AG20443 (cell line): ENCODE measurements around the gene DPCD.

Source experiments
- DNase-seq: peaks from one replicate; pipeline ENCODE4 v3.0.0; 2012; ENCODE audit warnings: low spot score, mixed read lengths

DPCD gene

DNA sequence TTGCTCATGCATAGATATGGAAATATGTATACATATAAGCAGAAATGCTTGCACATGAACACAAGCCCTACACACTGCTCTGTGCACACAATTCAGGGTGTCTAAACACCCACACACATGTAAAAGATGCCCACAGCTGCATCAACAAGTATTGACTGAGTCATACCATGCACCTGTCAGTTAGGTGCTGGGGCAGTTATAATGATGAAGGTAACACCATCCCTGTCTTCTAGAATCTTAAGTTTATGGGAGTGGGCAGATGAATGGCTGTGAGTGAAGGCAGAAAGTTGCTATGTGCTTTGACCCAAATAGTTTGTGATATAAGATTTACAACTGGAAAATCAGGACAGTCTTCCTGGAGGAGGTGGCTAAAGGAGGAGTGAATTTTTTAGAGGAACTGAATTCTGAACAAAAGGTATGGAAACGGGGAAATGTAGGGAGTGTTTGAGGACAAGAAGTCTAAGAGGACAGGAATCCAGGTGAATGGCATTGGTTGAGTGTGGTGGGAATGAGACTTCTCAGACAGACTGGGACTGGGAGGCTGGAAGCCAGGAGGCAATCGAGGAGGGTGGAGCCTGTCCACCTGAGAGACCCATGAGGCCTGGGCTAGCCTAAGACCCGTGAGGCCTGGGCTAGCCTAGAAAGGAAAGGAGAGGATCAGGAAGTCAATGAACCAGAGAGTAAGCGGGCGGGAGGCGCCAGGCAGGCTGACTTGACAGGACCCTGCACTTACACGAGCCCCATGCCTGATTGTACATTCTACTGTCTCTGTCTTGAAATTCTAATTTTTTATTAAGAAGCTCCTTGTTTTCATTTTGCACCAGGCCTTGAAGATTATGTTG lies 20.7 kb upstream of the DPCD start:
- no peak for DNase-seq

- no peak for DNase-seq
These were observed 19.9 kb upstream of the DPCD start for GRCh38 chr10:101568054-101568745.

DNA sequence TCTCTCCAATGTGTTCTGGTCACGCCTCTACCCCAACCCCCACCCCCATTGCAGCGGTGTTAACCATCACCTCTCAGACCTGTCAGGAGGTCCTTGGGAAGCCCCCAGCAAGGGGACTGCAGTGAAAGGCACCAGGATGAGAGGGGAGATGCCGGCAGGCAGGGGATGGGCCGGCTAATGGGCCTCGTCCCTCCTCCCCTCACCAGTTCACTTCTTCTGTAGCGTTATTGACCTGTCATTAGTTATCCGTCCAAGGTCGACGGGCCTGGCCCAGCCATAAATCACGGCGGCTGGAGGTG lies 18.8 kb upstream of the DPCD start:
- no peak for DNase-seq

DNA sequence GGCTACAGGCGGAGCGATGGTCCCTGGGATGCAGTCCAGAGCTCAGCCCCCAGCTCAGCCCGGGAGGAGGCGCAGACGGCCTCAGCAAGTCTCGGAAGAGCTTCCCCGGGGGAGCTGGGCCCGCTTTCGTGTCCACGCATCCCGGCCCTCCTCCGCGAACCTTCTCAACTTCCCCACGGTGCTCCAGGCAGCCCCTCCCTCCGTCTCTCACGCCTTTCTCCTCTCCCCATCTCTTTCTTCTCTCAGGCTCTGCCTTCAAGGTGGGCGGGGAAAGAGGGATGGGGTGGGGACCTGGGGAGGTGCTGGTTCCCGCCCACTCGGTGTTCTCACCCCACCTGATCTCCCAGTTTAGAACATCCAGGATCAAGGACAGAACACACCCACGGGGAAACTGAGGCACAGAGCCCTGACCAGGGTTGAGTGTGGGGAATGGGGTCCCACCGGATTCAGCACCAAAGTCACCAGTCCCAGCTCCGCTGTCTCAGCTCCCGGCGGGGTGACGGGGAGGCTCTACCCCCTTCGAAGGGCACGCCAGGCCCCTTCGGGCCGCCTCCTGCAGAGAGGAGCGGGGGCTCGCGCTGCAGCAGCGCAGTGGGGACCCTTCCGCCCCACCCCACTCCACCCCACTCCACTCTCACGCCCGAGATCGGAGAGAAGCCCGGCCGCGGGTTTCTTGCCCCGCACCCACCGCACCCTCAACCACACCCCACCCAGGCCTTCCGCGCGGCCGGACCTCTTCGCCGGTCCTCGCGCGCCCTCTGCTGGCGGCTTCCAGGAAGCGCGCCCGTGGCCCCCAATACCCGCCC lies 18.3 kb upstream of the DPCD start:
- DNase-seq = peak; percentile 95

- DNase-seq = peak; percentile 48
These were observed 17.5 kb upstream of the DPCD start for GRCh38 chr10:101570428-101571270.

GRCh38 chr10:101571271-101571925 lies 16.7 kb upstream of the DPCD start:
- no peak for DNase-seq

DNA sequence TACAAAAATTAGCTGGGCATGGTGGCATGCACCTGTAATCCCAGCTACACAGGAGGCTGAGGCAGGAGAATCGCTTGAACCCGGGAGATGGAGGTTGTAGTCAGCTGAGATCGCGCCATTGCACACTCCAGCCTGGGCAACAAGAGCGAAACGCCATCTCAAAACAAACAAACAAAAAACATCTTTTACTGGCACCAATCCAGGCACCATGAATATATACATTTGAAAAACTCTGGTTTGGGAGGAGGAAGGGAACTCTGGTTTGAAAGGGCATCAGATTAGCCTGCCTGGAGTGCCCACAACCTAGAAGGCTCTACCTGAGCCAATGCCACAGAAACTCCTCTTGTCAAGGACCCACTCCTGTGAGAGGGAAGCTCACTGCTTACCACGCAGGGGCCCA lies 16.0 kb upstream of the DPCD start:
- DNase-seq = no peak

GRCh38 chr10:101572785-101573184 lies 15.3 kb upstream of the DPCD start:
- DNase-seq = no peak

- DNase-seq = no peak
These were observed 14.0 kb upstream of the DPCD start for GRCh38 chr10:101573885-101574753.

DNA sequence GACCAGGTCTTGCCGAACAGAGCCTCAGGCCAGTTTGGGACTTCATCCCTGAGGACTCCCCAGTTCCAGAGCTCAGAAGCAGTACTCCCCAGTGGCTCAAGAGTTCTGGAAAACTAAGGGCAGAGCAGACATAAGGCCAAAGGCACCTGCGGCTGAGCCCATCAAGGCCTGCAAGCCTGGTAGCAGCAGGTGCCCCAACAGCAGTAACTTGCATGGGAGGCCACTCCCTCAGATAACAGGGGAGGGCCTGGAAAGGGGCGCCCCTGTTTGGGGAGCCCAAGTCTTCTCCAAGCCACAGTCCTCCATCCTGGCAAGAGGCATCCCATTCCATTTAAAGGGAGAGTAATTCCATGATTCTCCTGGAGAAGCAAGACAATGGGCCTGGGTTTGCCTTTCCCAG lies 13.0 kb upstream of the DPCD start:
- no peak for DNase-seq

DNA sequence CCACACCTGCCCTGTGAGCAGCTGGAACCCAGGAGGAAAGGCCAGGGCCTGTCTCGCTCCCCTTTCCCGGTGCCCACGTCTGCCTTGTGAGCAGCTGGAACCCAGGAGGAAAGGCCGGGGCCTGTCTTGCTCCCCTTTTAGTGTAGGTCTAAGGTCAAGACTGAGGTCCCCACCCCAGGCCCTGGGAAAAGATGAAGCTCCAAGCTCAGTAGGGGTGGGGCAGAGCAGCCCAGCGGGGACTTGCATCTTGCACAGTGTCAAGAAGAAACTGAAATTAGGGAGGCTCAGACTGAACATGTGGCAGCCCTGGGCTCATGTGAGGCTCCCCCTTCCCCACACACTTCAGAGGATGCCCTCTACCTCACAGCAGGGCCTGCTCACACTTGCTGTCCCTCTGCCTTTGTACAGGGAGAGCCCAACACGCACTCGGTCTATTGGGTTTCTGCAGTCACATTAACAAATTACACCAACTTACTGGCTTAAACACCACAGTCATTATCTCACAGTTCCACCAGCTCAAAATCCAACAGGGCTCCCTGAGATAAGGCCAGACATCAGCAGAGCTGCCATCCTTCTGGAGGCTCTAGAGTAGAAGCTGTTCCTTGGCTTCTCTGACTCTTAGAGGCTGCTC lies 12.4 kb upstream of the DPCD start:
- DNase-seq = no peak

DNA sequence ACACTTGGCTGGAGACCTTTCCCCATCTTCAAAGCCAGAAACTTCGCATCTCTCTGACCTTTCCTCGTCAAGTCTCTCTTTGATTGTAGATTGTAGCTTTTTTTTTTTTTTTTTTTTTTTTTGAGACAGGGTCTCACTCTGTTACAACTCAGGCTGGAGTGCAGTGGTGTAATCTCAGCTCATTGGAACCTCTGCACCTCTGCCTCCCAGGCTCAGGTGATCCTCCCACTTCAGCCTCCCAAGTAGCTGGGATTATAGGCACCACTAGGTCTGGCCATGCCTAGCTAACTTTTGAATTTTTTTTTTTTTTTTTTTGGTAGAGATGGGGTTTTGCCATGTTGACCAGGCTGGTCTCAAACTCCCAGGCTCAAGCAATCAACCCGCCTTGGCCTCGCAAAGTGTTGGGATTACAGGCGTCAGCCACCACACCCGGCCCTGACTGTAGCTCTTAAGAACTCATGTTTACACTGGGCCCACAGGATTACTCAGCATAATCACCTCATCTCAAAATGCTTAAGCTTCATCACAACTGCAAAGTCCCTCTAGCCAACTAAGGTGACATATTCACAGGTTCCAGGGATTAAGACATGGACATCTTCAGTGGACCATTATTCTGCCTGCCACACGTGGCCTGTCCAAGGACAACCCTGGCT lies 11.8 kb upstream of the DPCD start:
- DNase-seq = no peak

DNA sequence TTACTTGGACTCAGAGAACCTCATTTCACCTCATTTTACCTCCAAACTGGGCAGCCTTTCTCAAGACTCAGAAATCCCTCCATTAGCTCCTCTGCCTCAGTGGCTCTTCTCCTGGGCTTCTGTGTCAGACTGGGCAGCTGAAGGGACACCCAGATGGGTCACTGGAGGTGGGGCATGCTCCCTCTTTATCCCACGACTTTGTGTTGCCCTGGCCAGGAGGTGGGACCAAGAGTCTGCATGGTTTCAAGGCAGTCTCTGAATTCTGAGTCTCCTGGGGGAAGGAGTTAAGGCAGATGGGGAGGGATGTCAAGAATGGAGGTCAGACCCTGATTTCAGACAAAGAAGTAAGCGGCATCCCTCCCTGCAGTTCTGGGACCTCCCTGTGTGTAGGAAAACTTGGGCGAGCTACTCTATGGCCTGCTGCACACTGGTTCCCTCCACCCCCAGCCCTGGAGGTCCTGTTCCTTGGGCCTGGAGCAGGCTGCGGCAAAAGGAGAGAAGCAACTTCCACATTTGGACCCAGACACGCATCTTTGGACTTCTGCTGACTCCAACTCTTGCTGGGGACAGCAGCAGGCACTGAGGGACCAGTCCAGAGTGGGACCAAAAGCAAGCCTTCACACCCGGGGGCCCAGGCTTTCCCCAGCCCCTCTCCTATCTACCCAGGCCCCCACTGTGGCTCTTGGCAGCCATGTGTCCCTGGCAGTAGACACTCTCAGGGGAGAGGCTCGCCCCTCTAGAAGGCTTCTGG lies 10.8 kb upstream of the DPCD start:
- DNase-seq = no peak

GRCh38 chr10:101578192-101578591 lies 9.9 kb upstream of the DPCD start:
- DNase-seq = no peak

DNA sequence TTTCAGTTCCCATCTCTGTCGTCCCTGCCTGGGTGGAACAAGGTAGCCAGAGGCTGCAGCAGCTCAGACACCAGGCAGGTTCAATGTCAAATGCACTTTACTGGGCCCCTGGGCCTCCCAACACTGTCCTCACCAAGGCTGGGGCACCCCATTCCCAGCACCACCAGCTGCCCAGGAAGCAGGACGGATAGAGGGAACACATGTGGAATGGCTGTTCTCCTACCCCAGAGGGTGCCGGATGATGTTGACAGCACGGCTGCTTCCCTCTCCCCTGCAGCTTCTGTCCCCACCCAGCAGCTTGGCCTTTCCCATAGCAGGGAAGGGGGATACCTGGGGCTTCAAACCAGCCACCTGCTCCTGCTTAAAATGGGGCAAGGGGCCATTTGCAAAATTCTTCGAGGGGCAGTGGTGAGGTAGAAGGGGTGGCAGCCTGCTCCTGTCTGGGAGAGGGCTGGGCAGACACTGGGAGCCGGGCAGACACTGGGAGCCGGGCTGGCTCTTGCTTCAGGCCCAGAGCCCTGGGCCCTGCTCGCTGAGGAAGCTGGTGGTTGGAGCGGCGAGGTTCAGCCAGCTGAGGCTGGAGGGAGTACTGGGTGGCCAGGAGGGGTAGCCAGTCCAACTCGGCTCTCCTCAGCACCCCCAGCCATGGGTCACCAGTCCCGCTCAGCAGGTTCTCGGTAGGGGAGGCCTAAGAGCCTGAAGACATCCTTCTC lies 9.2 kb upstream of the DPCD start:
- DNase-seq = no peak

GRCh38 chr10:101579516-101579870 lies 8.6 kb upstream of the DPCD start:
- no peak for DNase-seq

DNA sequence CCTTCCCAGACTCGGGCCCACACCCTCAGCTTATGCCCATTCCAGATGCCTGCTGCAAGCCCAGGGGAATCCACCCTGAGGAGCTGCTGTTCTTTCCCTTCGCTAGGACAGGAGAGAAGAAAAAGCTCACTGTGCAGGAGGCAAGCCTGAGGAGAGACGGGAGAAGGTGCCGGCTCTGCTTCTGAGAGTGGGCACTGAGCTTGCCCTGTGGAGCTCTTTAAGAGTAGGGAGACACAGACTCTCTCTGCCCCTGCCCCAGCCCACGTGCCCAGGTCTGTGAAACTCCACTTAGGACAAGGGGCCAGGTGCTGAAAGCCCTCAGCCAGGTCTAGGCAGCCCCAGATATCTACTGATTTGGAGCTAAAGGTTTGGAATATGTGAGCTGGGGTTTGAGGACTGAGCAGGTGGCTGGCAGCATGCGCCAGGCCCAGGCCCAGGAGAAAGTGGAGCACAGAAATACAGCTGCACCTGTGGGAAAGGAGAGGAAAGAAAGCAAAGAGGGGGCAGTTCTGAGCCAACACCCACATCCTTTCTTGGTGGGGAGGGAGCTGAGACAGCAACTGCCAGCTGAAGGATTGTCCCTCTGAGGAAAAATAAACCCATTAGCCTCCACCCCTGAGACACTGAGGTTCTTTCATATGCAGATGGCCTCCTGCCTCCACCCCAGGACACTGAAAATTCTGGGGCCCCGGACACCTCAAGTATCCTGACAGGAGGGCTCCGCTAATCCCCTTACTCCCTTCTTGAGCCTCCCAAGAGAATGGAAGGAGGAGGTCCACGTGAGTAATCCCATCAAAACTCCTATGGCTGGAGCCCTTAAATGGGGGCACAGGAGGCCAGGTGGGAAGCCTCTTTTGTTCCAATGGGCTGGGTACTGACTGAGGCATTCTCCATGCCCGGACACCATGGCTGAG lies 7.4 kb upstream of the DPCD start:
- DNase-seq = no peak
